ENCODE results near the gene FAM227A. TPM values are rescaled to one million over a fixed set of nuclear protein-coding genes. Genes with fewer than 3 reads are reported as not detected.

FAM227A gene
- total RNA-seq, 1 donor from 2014 or later, result 0.46 TPM

- intact Hi-C loops (cut with DNase I), result loop anchor here (5.0 kb wide), 1 partner anchor 105 kb away; no protein-coding TSS in a partner anchor
- DNase-seq (ENCODE audit: low spot score), result no peak
Observed at GRCh38 chr22:38567531-38568285, 88.5 kb downstream of the FAM227A start.

- intact Hi-C loops (cut with DNase I), result loop anchor here (5.0 kb wide), 1 partner anchor 105 kb away; no protein-coding TSS in a partner anchor
Observed at GRCh38 chr22:38566726-38567504, 89.3 kb downstream of the FAM227A start.

DNA sequence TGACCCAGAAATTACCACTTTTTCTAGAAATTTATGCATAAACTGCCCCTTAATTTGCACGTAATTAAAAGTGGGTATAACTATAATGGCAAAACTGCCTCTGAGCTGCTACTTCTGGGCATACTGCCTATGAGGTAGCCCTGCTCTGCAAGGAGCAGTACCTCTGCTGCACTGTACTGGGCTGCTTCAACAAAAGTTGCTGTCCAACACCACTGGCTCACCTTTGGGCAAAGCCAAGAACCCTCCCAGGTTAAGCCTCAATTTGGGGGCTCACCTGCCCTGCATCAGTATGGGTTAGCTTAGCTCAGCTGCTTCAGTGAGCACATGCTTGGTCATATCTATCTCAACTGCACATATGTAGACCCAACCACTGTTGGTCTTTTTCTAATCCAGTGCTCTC, 90.8 kb downstream of the FAM227A start:
- intact Hi-C loops (cut with DNase I), result loop anchor here (5.0 kb wide), 1 partner anchor 103 kb away; no protein-coding TSS in a partner anchor
- no peak for DNase-seq (ENCODE audit: low spot score)

More at GRCh38 chr22:38566726-38567504, 89.3 kb downstream of the FAM227A start:
- DNase-seq (ENCODE audit: low spot score), result no peak

DNA sequence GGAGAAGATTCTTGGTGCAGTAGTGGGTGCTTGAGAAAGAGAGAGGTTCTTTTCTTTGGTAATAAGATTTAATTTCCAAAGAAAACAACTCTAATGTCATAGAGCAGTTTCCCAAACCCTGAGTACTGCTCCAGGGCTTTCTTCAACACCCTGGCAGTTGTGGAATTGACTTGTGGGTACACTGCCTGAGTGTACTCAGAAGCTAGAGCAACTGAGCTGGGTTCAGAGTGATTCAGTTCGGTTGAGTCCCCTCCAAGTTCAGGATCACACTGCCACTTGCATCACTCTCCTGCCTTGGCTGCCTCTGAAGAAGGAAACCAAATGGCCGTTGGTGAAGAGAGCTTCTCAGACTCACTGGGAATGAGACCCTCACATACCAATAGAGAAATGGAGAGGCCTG, 91.5 kb downstream of the FAM227A start:
- no peak for DNase-seq (ENCODE audit: low spot score)
- intact Hi-C loops (cut with DNase I), result loop anchor here (5.0 kb wide), 1 partner anchor 102 kb away; no protein-coding TSS in a partner anchor

DNA sequence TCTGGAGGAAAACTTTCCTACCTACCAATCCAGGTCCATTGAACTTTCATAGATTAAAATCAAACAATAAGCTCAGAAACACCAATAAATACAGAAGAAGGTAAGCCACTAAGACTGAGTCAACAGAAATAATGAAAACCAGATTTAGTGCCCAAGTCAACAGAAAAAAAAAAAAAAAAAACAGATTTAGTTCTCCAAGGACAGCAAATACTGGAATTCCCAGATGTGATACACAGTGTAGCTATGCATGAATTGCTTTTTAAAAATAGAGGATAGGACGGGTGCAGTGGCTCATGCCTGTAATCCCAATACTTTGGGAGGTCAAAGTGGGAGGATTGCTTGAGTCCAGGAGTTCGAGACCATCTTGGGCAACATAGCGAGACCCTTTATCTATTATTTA, 101.9 kb downstream of the FAM227A start:
- intact Hi-C loops (cut with DNase I), result no loop called here
- no peak for DNase-seq (ENCODE audit: low spot score)

GRCh38 chr22:38549101-38549894, 106.9 kb downstream of the FAM227A start:
- intact Hi-C loops (cut with DNase I), result no loop called here
- DNase-seq (ENCODE audit: low spot score), result no peak

- no peak for DNase-seq (ENCODE audit: low spot score)
- intact Hi-C loops (cut with DNase I), result no loop called here
Observed at GRCh38 chr22:38540701-38541100, 115.5 kb downstream of the FAM227A start.

DNA sequence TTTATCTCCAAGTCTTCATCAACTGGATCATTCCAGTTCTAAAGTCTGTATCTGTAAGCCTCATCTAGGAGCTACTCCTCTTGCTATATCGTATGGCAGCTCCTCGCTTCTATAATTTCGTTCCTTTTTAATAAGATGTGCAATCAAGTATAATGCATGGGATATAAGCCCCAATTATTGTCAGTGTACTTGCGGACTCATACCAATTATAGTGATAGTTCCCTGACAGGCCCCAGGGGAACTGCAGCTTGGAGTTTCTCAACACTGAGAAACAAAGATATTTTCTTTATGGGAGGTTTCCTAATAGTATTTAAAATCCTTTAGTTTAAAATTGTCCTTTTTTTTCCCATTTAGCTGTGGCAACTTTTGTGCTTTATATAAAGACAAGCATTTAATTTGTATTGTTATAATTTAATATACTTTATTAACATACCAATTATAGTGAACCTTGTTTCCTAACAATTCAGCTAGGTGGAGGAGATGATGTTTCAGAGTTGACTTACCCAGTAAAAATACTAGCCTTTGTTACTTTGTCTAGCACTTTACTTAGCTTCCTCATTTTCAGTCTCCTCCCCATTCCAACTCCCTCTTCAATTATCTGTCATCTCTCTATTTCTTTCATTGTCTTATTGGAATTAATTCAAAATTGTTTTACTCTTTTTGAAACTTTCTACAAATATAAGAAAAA, 124.8 kb downstream of the FAM227A start:
- intact Hi-C loops (cut with DNase I), result no loop called here
- DNase-seq (ENCODE audit: low spot score), result no peak

Other genes starting within 250 kb of the FAM227A start
- 67.8 TPM for gene KCNJ4, start 201.2 kb downstream of the FAM227A start, total RNA-seq
- 18.2 TPM for gene KDELR3, start 188.3 kb downstream of the FAM227A start, total RNA-seq
- 215 TPM for gene DDX17, start 150.1 kb downstream of the FAM227A start, total RNA-seq
- gene DMC1, start 86.2 kb downstream of the FAM227A start, total RNA-seq, result 1.9 TPM
- 36.9 TPM for gene CBY1, start 246 bp upstream of the FAM227A start, total RNA-seq
- gene TOMM22, start 25.6 kb upstream of the FAM227A start, total RNA-seq, result 55.7 TPM
- 24.0 TPM for gene JOSD1, start 44.6 kb upstream of the FAM227A start, total RNA-seq
- 34.3 TPM for gene GTPBP1, start 49.6 kb upstream of the FAM227A start, total RNA-seq
- 130 TPM for gene SUN2, start 99.6 kb upstream of the FAM227A start, total RNA-seq
- 8.1 TPM for gene DNAL4, start 137.8 kb upstream of the FAM227A start, total RNA-seq
- 23.5 TPM for gene NPTXR, start 187.6 kb upstream of the FAM227A start, total RNA-seq
- gene CBX6, start 215.8 kb upstream of the FAM227A start, total RNA-seq, result 60.3 TPM